Keratinocyte (primary cell): ENCODE measurements around the gene NRSN1. TPM values are rescaled to one million over a fixed set of nuclear protein-coding genes. Genes with fewer than 3 reads are reported as not detected.

Experiments
- DNase-seq: peaks from one replicate; pipeline ENCODE4 v3.0.0-alpha.2; 2011; ENCODE audit warnings: low read depth, missing footprints, low spot score
- FAIRE-seq: peaks from 2 replicates; lab custom pipeline; 2011; peaks lifted over from hg19 to GRCh38; lab: Jason Lieb, UNC
- H2AFZ ChIP-seq: 2 replicates; pipeline ENCODE4 v1.6.0; 2012; ENCODE audit warnings: low read length, control low read depth, inconsistent platforms; ENCODE audit not compliant: control insufficient read depth
- H3K27ac ChIP-seq: 2 replicates; pipeline ENCODE4 v1.5.1; 2011; ENCODE audit warnings: low read length; ENCODE audit not compliant: control insufficient read depth, insufficient read depth
- H3K27me3 ChIP-seq: 3 replicates; pipeline ENCODE4 v1.6.0; 2011; ENCODE audit warnings: low read length; ENCODE audit not compliant: control insufficient read depth, insufficient read depth; ENCODE audit errors: extremely low read depth
- H3K36me3 ChIP-seq, 2 experiments: 2 replicates in 1 of 2; 3 replicates in 1 of 2; pipeline ENCODE4 v1.5.1; 2011; ENCODE audit warnings: low read length in 2 of 2, mild to moderate bottlenecking in 1 of 2; ENCODE audit not compliant: control insufficient read depth in 2 of 2, insufficient read depth in 2 of 2; ENCODE audit errors: extremely low read depth in 1 of 2
- H3K4me1 ChIP-seq: 3 replicates; pipeline ENCODE4 v1.5.1; 2011; ENCODE audit warnings: low read length; ENCODE audit not compliant: control insufficient read depth, insufficient read depth; ENCODE audit errors: extremely low read depth
- H3K4me2 ChIP-seq: 3 replicates; pipeline ENCODE4 v1.6.0; 2011; ENCODE audit warnings: low read depth, low read length; ENCODE audit not compliant: control insufficient read depth, insufficient read depth; ENCODE audit errors: extremely low read depth
- H3K4me3 ChIP-seq, 3 experiments: fragments of 200-600 bp in 1 of 3; sonication (generic) in 1 of 3; 2 replicates in 2 of 3; 3 replicates in 1 of 3; pipeline ENCODE4 v1.5.1; 2011 to 2016; ENCODE audit warnings: low read length in 3 of 3, mild to moderate bottlenecking in 3 of 3, control low read depth in 2 of 3, inconsistent platforms in 1 of 3, low read depth in 1 of 3, mixed read lengths in 1 of 3, mixed run types in 1 of 3, moderate library complexity in 1 of 3; ENCODE audit not compliant: control insufficient read depth in 2 of 3, insufficient read depth in 2 of 3; ENCODE audit errors: extremely low read depth in 1 of 3
- H3K79me2 ChIP-seq: 2 replicates; pipeline ENCODE4 v1.6.0; 2012; ENCODE audit warnings: low read length; ENCODE audit not compliant: control insufficient read depth, insufficient read depth
- H3K9ac ChIP-seq: 3 replicates; pipeline ENCODE4 v1.6.0; 2011; ENCODE audit warnings: low read length; ENCODE audit not compliant: control insufficient read depth, insufficient read depth; ENCODE audit errors: extremely low read depth
- H3K9me1 ChIP-seq: 3 replicates; pipeline ENCODE4 v1.6.0; 2011; ENCODE audit warnings: low read length; ENCODE audit not compliant: control insufficient read depth, insufficient read depth; ENCODE audit errors: extremely low read depth
- H3K9me3 ChIP-seq: 2 replicates; pipeline ENCODE4 v1.5.1; 2012; ENCODE audit warnings: low read depth, low read length; ENCODE audit not compliant: control insufficient read depth
- H4K20me1 ChIP-seq: 3 replicates; pipeline ENCODE4 v1.6.0; 2011; ENCODE audit warnings: low read length; ENCODE audit not compliant: control insufficient read depth, insufficient read depth; ENCODE audit errors: extremely low read depth
- EZH2 ChIP-seq: IDR thresholded peaks from one replicate; pipeline ENCODE4 v1.6.1; 2012; ENCODE audit warnings: inconsistent platforms, mild to moderate bottlenecking, low read length, moderate library complexity
- dilution Hi-C: fragments of 300-500 bp; cut with MboI; formaldehyde crosslinking; loops from one replicate; pipeline ENCODE4 v1.7.0; 2020; ENCODE audit warnings: low sequenced_read_pairs; ENCODE audit not compliant: extremely low pct_ligation_motif_present
- polyA plus RNA-seq, 5 experiments: library from polyadenylated mRNA; depleted of rRNA in 3 of 5; stranded (reverse) in 3 of 5; stranded (forward) in 1 of 5; unstranded in 1 of 5; fragments of >200 nt; gene quantifications; 1 replicate in 1 of 5; 2 replicates in 3 of 5; 3 replicates in 1 of 5; pipeline versions ENCODE4 v1.2.1 to v1.2.3, GENCODE V29; 2011 to 2012; ENCODE audit warnings: missing spikeins in 2 of 5, low read depth in 1 of 5, low replicate concordance in 1 of 5
- TF ChIP-seq, protein P1 (sequence below), 3 experiments: IDR thresholded peaks in 1 of 3; conservative IDR thresholded peaks in 1 of 3; optimal IDR thresholded peaks in 1 of 3; 2 replicates in 2 of 3; 3 replicates in 1 of 3; pipeline versions ENCODE3 to v1.5.1; 2011; ENCODE audit warnings: low read length in 3 of 3, mild to moderate bottlenecking in 3 of 3, moderate library complexity in 2 of 3, control low read depth in 1 of 3, inconsistent platforms in 1 of 3; ENCODE audit not compliant: insufficient read depth in 2 of 3; ENCODE audit errors: extremely low read depth in 1 of 3

Gene NRSN1
- polyA plus RNA-seq, 1 donor (not counting 4 experiments of a cell fraction or from before 2014, with no cell fraction given), result not detected

DNA sequence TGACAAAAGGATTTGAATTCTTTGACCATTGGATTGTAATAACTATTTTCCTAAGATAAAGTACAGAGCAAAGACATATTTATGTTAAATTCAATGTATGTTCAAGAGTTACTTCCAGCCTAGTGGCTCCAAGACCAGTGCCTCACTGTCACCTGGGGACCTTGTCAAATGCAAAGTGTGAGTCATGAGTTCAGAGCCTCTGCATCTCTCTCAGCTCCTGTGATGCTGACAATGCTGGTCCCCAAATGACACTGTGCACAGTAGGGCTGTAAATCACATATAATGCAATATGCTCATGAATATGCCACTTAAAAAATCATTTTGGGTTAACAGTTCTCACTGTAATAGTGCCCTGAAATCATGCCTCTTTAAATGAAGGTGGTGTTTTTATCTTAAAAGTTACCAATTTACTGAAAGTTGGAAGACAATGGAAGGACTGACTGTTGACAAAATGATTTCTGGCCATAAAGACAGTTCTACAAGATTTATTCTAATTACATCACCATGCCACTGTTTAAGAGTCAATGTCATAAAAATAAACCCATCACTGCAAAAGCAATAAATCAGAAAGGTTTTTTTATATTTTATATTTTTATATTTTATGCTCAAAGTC is 62.1 kb downstream of the NRSN1 start:
- Histone ChIP-seq H3K4me3 (no peak overlapping the region), H3K9ac (no peak overlapping the region), H3K9me3 (no peaks in the 10 kb centered on the region), H3K36me3 (no peaks in the 10 kb centered on the region), H3K27ac (no peak overlapping the region), H3K27me3 (no peaks in the 10 kb centered on the region), H3K4me1 (no peaks in the 10 kb centered on the region), H3K4me2 (no peak overlapping the region), H3K79me2 (no peaks in the 10 kb centered on the region), H2AFZ (no peak overlapping the region), H3K9me1 (no peaks in the 10 kb centered on the region), H4K20me1 (no peaks in the 10 kb centered on the region)
- FAIRE-seq (no peak), DNase-seq (no peak)
- TF ChIP-seq EZH2, result no peak
- TF ChIP-seq, protein P1, sequence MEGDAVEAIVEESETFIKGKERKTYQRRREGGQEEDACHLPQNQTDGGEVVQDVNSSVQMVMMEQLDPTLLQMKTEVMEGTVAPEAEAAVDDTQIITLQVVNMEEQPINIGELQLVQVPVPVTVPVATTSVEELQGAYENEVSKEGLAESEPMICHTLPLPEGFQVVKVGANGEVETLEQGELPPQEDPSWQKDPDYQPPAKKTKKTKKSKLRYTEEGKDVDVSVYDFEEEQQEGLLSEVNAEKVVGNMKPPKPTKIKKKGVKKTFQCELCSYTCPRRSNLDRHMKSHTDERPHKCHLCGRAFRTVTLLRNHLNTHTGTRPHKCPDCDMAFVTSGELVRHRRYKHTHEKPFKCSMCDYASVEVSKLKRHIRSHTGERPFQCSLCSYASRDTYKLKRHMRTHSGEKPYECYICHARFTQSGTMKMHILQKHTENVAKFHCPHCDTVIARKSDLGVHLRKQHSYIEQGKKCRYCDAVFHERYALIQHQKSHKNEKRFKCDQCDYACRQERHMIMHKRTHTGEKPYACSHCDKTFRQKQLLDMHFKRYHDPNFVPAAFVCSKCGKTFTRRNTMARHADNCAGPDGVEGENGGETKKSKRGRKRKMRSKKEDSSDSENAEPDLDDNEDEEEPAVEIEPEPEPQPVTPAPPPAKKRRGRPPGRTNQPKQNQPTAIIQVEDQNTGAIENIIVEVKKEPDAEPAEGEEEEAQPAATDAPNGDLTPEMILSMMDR (optimal IDR thresholded peaks at IDR 0.05 in 1 of 3, IDR thresholded peaks at IDR 0.05 in 1 of 3, conservative IDR thresholded peaks at IDR 0.05 in 1 of 3; ENCODE audit: extremely low read depth in 1 of 3, insufficient read depth in 2 of 3, low read length in 3 of 3), result no peak
- dilution Hi-C loops, result no loop called here

DNA sequence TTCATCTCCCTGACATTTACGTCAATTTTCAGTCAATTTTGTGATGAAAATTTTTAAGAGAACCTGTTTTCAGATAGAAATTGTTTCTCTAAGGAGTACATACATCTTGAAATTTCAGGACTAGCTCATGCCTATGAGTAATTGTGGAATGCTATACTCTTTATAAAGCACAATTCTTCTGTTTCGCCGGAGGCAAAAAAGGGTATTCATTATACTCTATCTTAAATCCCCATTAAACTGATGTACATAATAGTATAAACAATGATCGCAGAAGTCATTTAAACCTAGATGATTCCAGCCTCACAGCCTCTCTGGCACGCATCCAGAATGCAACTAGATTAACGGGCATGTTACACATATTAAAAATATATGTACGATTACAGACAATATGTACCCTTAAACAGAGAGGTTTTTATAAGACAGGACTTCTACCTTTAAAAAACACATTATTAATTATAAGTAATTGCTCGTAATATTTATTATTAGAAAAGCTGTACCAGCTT is 62.6 kb downstream of the NRSN1 start:
- no peaks in the 10 kb centered on the region for H3K9me1 ChIP-seq
- no peak overlapping the region for H2AFZ ChIP-seq
- DNase-seq (no peak), FAIRE-seq (no peak)
- H3K4me2 ChIP-seq, result no peak overlapping the region
- no peak overlapping the region for H3K27ac ChIP-seq
- no peaks in the 10 kb centered on the region for H4K20me1 ChIP-seq
- no peaks in the 10 kb centered on the region for H3K27me3 ChIP-seq
- no peak overlapping the region for H3K4me3 ChIP-seq
- H3K79me2 ChIP-seq, result no peaks in the 10 kb centered on the region
- dilution Hi-C loops, result no loop called here
- H3K4me1 ChIP-seq, result no peaks in the 10 kb centered on the region
- no peaks in the 10 kb centered on the region for H3K9me3 ChIP-seq
- TF ChIP-seq, protein P1 (optimal IDR thresholded peaks at IDR 0.05 in 1 of 3, IDR thresholded peaks at IDR 0.05 in 1 of 3, conservative IDR thresholded peaks at IDR 0.05 in 1 of 3; ENCODE audit: extremely low read depth in 1 of 3, insufficient read depth in 2 of 3, low read length in 3 of 3), result no peak
- TF ChIP-seq EZH2, result no peak
- no peak overlapping the region for H3K9ac ChIP-seq
- no peaks in the 10 kb centered on the region for H3K36me3 ChIP-seq
